KOPT-K1 (cell line): ENCODE measurements around the gene RAMP3.

ENCODE experiments used
- H3K27ac ChIP-seq: fragments of 200-600 bp; sonication (generic); 2 replicates; pipeline ENCODE4 v1.5.1; 2016; ENCODE audit warnings: antibody characterized with exemption, mild to moderate bottlenecking, low read depth, low read length; ENCODE audit not compliant: poor library complexity, severe bottlenecking
- H3K36me3 ChIP-seq: fragments of 200-600 bp; sonication (generic); 2 replicates; pipeline ENCODE4 v1.5.1; 2017; ENCODE audit warnings: antibody characterized with exemption, mild to moderate bottlenecking, low read length, moderate library complexity; ENCODE audit not compliant: insufficient read depth
- H3K9me3 ChIP-seq: fragments of 200-600 bp; sonication (generic); 2 replicates; pipeline ENCODE4 v1.5.1; 2017; ENCODE audit warnings: antibody characterized with exemption, low read length, mild to moderate bottlenecking; ENCODE audit not compliant: insufficient read depth, poor library complexity, severe bottlenecking

RAMP3 gene

DNA sequence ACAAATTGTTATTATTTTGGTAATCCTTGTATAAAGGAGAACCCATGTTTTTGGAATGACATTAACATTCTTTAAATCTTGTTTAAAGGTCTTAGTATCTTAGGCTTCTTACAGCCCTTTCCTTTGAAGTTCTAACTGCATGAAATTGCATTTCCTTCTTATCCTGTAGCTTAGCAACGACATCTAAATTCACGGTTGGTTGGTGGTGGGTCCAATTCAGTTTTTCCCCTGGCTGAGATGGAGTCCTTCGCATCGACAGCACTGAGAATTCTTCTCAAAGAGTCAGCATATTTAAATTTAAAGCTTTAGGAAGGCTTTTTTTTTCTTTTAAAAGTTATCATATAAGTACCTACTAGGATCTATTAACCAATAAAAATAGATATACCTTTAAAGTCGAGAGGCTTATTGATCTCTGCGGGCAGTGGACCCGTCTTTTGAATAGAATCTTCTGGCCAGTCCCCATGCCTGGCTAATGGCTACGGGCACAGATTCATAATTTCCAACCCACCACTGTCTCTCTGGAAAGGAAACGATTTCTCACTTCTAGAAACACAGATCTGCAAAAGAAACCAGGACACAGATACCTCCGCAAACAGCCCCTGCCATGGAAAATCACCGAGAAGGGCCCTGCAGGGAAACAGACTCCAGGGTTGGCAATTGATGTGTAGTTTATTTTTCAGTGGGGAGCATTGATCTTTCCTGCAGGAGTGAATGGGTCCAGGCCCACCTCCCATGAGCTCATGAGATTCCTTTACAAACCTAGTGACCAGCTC is 63.4 kb downstream of the RAMP3 start:
- Histone ChIP-seq H3K9me3 (no peaks in the 10 kb centered on the region), H3K36me3 (no peaks in the 10 kb centered on the region), H3K27ac (no peak overlapping the region)

DNA sequence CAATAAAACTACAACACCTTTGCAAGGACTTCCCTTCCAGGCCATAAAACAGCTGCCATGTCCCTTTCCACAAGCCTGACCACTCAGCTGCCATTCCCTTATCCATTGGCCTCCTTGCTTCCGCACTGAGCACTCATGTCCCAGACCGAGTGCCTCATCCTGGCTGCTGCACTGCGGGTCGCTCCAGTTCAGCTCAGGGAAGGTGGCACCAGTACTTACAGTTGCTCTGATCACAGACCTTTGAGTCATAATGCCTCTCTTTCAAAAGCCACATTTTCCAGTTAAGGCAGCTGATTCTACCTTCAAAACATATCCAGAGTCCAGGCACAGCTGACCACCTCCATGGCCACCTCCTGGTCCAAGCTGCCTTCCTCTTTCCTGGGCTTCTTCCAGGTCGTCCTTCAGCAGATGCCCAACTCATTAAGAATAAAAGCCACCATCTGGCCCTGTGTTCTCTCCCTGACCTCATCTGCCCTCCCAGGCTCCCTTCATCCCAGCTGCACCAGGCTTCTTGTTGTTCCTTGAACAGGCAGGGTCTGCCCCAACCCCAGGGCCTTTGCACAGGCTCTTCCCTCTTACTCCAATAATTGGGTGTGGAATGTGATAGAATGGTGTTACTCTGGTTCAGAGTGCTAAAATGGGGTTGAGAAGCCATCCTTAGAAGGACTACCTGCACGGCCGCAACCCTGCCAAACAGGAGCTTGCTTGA is 64.5 kb downstream of the RAMP3 start:
- no peaks in the 10 kb centered on the region for H3K9me3 ChIP-seq
- no peaks in the 10 kb centered on the region for H3K36me3 ChIP-seq
- H3K27ac ChIP-seq = no peak overlapping the region

- H3K27ac ChIP-seq = no peak overlapping the region
- H3K36me3 ChIP-seq = no peaks in the 10 kb centered on the region
- H3K9me3 ChIP-seq = no peaks in the 10 kb centered on the region
Observed at GRCh38 chr7:45223078-45223477, 65.5 kb downstream of the RAMP3 start.

GRCh38 chr7:45223728-45224630 is 66.4 kb downstream of the RAMP3 start:
- Histone ChIP-seq H3K36me3 (no peaks in the 10 kb centered on the region), H3K9me3 (no peaks in the 10 kb centered on the region), H3K27ac (no peak overlapping the region)

- Histone ChIP-seq H3K9me3 (no peaks in the 10 kb centered on the region), H3K36me3 (no peaks in the 10 kb centered on the region), H3K27ac (no peak overlapping the region)
Observed at GRCh38 chr7:45224832-45225231, 67.2 kb downstream of the RAMP3 start.

DNA sequence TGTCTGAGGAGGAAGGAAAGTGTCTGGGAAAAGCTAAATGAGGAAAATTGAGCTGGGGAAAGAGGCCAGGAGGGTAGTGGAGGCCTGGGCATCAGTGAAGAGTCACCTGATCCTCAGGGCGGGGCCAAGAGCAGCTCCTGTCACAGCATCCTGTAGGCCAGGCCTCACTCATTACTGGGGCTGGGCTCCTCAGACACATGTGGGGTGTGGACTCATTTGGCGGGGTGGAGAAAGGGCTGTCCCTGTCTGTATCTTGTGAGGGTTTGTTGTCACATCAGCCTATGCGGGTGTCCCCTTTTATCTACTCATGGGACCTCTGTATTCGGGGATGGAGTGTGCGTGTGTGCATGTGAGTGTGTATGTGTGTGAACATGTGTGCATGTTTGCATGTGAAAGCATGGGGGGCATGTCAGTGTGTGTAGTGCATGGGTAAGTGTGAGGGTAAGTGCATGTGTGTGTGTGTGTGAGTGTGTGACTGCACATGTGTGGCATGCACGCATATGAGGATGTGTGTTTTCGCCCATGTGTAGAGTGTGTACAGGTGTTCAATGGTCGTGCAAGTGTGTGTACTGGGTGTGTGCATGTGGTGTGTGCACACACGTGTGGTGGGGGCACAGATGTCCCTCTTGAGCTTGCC is 67.8 kb downstream of the RAMP3 start:
- Histone ChIP-seq H3K36me3 (no peaks in the 10 kb centered on the region), H3K9me3 (no peaks in the 10 kb centered on the region), H3K27ac (no peak overlapping the region)

- no peaks in the 10 kb centered on the region for H3K36me3 ChIP-seq
- no peak overlapping the region for H3K27ac ChIP-seq
- H3K9me3 ChIP-seq = no peaks in the 10 kb centered on the region
Observed at GRCh38 chr7:45225948-45226335, 68.4 kb downstream of the RAMP3 start.

- Histone ChIP-seq H3K27ac (no peak overlapping the region), H3K9me3 (no peaks in the 10 kb centered on the region), H3K36me3 (no peaks in the 10 kb centered on the region)
Observed at GRCh38 chr7:45229156-45229920, 71.7 kb downstream of the RAMP3 start.

GRCh38 chr7:45230083-45230482 is 72.5 kb downstream of the RAMP3 start:
- Histone ChIP-seq H3K9me3 (no peaks in the 10 kb centered on the region), H3K36me3 (no peaks in the 10 kb centered on the region), H3K27ac (no peak overlapping the region)

DNA sequence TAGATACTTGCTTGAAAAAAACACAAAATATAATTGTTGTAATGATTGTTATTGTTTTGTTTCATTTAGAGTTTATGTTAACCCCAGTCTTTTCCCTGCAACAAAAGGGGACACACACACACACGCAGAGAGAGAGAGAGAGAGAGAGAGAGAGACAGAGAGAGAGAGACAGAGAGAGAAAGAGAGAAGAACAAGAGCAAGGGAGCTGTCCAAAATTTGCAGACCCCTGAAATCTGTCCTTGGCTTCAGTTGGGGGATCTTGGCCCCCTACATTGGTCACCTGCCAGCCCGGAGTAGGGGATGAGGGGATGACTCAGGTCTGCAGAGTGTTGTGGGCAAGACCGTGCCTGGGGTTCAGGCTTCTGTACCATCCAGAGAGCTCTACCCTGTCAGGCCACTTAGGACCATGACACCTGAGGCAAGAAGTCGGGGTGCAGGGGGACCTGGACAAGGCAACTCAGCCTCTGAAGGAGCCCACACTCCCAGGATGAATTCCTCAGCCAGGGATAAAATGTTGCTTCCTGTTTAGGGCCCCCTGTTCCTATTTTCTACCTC is 73.1 kb downstream of the RAMP3 start:
- Histone ChIP-seq H3K9me3 (no peaks in the 10 kb centered on the region), H3K27ac (no peak overlapping the region), H3K36me3 (no peaks in the 10 kb centered on the region)

DNA sequence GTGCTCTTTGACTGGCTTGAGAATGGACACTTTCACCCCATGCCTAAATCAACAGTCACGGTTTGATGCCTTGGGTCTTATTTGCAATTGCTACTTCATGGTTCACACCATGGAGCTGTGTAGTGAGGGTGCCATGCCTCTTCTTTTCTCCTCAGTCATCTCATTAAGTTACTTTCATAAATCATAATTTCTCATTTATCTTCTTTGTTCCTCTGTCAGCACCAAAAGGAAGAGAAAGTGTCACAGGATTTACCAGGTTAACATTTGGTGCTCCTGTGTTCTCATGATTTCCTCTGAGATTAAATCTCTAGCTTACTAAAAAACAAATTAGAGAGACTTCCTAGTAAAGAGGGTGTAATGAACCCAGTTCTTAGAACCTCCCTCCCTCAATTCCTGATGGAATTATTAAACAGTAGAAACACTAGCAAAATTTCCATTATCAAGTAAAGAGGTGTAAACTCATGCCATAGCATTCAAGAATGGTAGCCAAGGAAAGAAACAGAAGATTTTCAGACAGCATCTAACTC is 75.7 kb downstream of the RAMP3 start:
- no peak overlapping the region for H3K27ac ChIP-seq
- no peaks in the 10 kb centered on the region for H3K36me3 ChIP-seq
- no peaks in the 10 kb centered on the region for H3K9me3 ChIP-seq
